ENCODE data around the gene SPNS3. TPM values are rescaled to one million over a fixed set of nuclear protein-coding genes. Genes with fewer than 3 reads are reported as not detected.

SPNS3 gene
- total and polyA plus RNA-seq, 2 of the 8 experiments (the other 6 are each of a cell fraction or from before 2014, with no cell fraction given), result not detected

DNA sequence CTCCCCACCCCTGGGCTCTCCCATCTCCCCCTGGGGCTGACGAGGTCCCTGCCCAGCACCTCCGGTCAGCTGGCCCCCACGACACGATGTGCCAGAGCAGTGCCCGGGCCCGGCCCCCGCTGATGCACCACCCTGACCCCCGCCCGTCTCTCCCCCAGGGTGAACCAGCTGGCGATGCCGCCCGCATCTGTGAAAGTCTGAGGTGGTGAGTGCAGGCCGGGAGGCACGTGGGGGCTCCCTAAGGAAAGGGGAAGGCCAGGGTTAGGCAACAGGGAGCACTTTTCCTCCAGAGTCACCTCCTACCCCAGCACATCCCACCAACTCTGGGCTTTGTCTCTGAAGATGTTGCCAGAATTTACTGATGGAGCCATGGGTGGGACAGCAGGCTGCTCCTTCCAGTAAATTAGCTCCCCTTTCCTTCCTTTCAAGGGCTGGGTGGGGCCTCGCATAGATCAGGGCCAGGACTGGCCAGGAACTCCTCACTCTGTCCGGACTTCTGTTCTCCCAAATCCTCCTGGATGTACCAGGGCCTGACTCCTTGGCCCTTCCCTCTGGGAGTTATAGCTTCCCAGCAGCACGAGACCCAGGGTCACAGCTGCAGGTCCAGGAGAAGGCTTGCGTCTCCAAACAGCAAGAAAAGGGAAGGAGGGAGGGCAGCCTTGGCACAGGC, 103.1 kb downstream of the SPNS3 start:
- H2BK120ac ChIP-seq (replicated peaks; ENCODE audit: low read depth, low read length), result no peak overlapping the region
- WGBS, 2 experiments (ENCODE audit: extremely low coverage in 1 of 2, insufficient coverage in 1 of 2, insufficient read length in 1 of 2, insufficient replicate concordance in 2 of 2, low coverage in 1 of 2, low lambda C conversion rate in 2 of 2, missing lambda C conversion rate in 1 of 2), result 71% methylated on average over 11 of the region's 18 CpGs; no CpG with 5 or more reads in 1 of the 2 experiments
- H2BK15ac ChIP-seq (ENCODE audit: low read length), result no peak overlapping the region
- peak overlapping the region; percentile 61 to 79; a peak in 3 of 4 replicates for H3K4me2 ChIP-seq (ENCODE audit: insufficient read depth in 1 of 2, low read depth in 2 of 2, low read length in 2 of 2)
- H4K5ac ChIP-seq (ENCODE audit: insufficient read length, low read depth, low read length), result no peak overlapping the region
- no peak overlapping the region for H3K56ac ChIP-seq (replicated peaks; ENCODE audit: insufficient read length, low read depth, low read length)
- no peak overlapping the region for H2BK12ac ChIP-seq (ENCODE audit: low read depth, low read length)
- DNase-seq (ENCODE audit: low read depth in 1 of 2, low spot score in 2 of 2) (no peak), FAIRE-seq (no peak)
- no peak overlapping the region for H3K27ac ChIP-seq (ENCODE audit: low read depth, low read length)
- ChIA-PET CTCF (ENCODE audit: partially characterized antibody) (interaction anchor here (0.5 to 3.6 kb wide), 15 partner anchors 10 to 743 kb away, joined by 3 to 15 read pairs (median 4); partner anchors contain the start of gene SPNS2), POLR2A (ENCODE audit: partially characterized antibody) (interaction anchor here (0.6 to 37.1 kb wide), 9 partner anchors 8 to 133 kb away, joined by 3 to 546 read pairs (median 4); partner anchors contain the start of genes GGT6 and MYBBP1A)
- no peaks in the 10 kb centered on the region for H3K79me1 ChIP-seq (ENCODE audit: low read depth, low read length)
- H3K4ac ChIP-seq (replicated peaks; ENCODE audit: insufficient read length, low read depth, low read length), result no peak overlapping the region
- peaks cover 0 to 23% (median 14%) of the 10 kb centered on the region in 4 experiments; a peak in 4 of 7 replicates for H3K27me3 ChIP-seq (replicated peaks in 1 of 4; ENCODE audit: control insufficient read depth in 3 of 4, extremely low read depth in 1 of 4, insufficient read depth in 3 of 4, low read length in 3 of 4)
- no peak overlapping the region for H2AK5ac ChIP-seq (ENCODE audit: low read depth, low read length)
- no peak overlapping the region for H3K23ac ChIP-seq (ENCODE audit: insufficient read length)
- H3K9ac ChIP-seq (replicated peaks in 1 of 4; ENCODE audit: extremely low read depth in 1 of 4, low read depth in 3 of 4, low read length in 3 of 4), result no peak overlapping the region
- H4K8ac ChIP-seq (ENCODE audit: extremely low read depth, insufficient read depth, low read length), result no peak overlapping the region
- no peak overlapping the region for H4K91ac ChIP-seq (replicated peaks; ENCODE audit: insufficient read length, low read length)
- no peak overlapping the region for H2AFZ ChIP-seq (ENCODE audit: low read length)
- H2BK5ac ChIP-seq (ENCODE audit: low read depth, low read length), result no peak overlapping the region; the same call in 1 of the 2 replicates
- H3K18ac ChIP-seq (ENCODE audit: extremely low read depth, low read length), result peak overlapping the region; percentile 92; the same call in 1 of the 2 replicates
- H3K36me3 ChIP-seq (ENCODE audit: control insufficient read depth in 2 of 4, insufficient read depth in 4 of 4, low read length in 3 of 4), result peaks cover 8 to 32% (median 22%) of the 10 kb centered on the region in 4 experiments; a peak in 7 of 8 replicates
- peaks cover 11 to 19% of the 10 kb centered on the region in 2 experiments for H4K20me1 ChIP-seq (replicated peaks in 1 of 2; ENCODE audit: control insufficient read depth in 1 of 2, insufficient read depth in 2 of 2, low read length in 2 of 2)
- no peak overlapping the region for H2BK20ac ChIP-seq (ENCODE audit: low read length)
- no peaks in the 10 kb centered on the region for H3K79me2 ChIP-seq (ENCODE audit: control insufficient read depth in 1 of 2, insufficient read depth in 2 of 2, low read length in 2 of 2)
- no peak overlapping the region for H3K14ac ChIP-seq (ENCODE audit: insufficient read length)
- H3K23me2 ChIP-seq (ENCODE audit: low read depth, low read length), result peaks cover 4% of the 10 kb centered on the region; the same call in 1 of the 2 replicates
- H3K9me3 ChIP-seq (ENCODE audit: insufficient read depth in 2 of 2, low read depth in 1 of 2, low read length in 1 of 2), result no peaks in the 10 kb centered on the region
- peak overlapping the region in 1 of 4 experiments; percentile 55; a peak in 3 of 8 replicates for H3K4me3 ChIP-seq (ENCODE audit: extremely low read depth in 1 of 4, insufficient read depth in 2 of 4, low read depth in 3 of 4, low read length in 4 of 4)
- peaks cover 0 to 29% (median 16%) of the 10 kb centered on the region in 4 experiments; a peak in 6 of 7 replicates for H3K4me1 ChIP-seq (replicated peaks in 1 of 4; ENCODE audit: control insufficient read depth in 3 of 4, insufficient read depth in 4 of 4, low read length in 3 of 4)
- TF ChIP-seq RAD21 (IDR thresholded peaks at IDR 0.05 in 1 of 2, conservative IDR thresholded peaks at IDR 0.05 in 1 of 2; ENCODE audit: low read depth in 2 of 2, low read length in 2 of 2) (no peak), POLR2AphosphoS5 (IDR thresholded peaks at IDR 0.05; ENCODE audit: low read depth, low read length) (peak; percentile 42; the same call in 1 of the 2 replicates), HDAC6 (IDR thresholded peaks at IDR 0.05; ENCODE audit: low read depth, low read length) (no peak), POLR2A (IDR thresholded peaks at IDR 0.05; ENCODE audit: control extremely low read depth in 1 of 2, low read depth in 2 of 2, low read length in 2 of 2) (peak in 1 of 2 experiments; percentile 44; a peak in 1 of 3 replicates)
- TF ChIP-seq, protein P1, sequence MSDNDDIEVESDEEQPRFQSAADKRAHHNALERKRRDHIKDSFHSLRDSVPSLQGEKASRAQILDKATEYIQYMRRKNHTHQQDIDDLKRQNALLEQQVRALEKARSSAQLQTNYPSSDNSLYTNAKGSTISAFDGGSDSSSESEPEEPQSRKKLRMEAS (IDR thresholded peaks at IDR 0.05), result 0 out of 2 replicates have a peak, but pooled peaks have one; percentile 24
